CD4-positive, alpha-beta T cell treated with Interleukin-4 for 1 hour (primary cell): ENCODE measurements around the gene SYCN.
A peak's percentile ranks its signal among the peaks of the same experiment; 100 is the strongest.
"Not testable (repeated sequence)": the region's sequence is repeated elsewhere in the genome, so short reads cannot be mapped to it uniquely, and the experiment has no call there.

ENCODE experiments used
- DNase-seq, 2 donors: peaks; one replicate each; pipeline ENCODE4 v3.0.0-alpha.2; 2020 to 2022

Gene SYCN, protein sequence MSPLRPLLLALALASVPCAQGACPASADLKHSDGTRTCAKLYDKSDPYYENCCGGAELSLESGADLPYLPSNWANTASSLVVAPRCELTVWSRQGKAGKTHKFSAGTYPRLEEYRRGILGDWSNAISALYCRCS

DNA sequence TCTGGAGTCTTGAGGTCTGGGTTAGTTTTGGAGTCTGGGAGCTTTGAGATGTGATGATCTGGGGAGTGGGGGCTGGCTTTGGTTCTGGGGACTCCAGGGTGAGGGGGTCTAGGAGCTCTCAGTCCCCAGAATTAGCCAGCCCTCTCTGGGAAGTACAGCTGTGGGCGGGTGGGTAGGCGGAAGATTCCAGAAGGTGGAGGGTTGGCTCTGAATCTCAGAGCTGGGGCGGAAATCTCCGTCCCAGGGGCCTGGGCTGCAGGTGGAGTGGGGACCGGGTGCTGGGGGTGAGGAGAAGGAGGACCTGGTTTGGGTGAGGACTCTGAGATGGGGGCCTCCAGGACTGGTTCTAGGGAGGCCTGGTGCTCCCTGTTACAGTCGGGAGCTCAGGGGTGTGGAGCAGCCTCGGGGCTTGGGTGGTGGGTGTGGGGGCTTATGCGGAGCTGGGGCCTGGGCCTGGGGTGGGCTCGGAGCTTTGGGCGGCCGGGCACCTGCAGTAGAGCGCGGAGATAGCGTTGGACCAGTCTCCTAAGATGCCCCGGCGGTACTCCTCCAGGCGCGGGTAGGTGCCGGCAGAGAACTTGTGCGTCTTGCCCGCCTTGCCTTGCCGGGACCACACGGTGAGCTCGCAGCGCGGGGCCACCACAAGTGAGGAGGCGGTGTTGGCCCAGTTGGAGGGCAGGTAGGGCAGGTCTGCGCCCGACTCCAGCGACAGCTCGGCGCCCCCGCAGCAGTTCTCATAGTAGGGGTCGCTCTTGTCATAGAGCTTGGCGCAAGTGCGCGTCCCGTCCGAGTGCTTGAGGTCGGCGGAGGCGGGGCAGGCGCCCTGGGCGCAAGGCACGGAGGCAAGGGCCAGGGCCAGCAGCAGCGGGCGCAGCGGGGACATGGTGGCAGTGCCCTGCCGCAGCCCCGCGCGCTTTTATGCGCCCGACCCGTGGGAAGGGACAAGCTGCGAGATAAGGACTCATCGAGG lies at the start of gene SYCN:
SYCN (minus strand) TSS at position 892 of the 970 bp plus-strand sequence; CDS start at position 883, 9 bp downstream.
- no peak for DNase-seq

DNA sequence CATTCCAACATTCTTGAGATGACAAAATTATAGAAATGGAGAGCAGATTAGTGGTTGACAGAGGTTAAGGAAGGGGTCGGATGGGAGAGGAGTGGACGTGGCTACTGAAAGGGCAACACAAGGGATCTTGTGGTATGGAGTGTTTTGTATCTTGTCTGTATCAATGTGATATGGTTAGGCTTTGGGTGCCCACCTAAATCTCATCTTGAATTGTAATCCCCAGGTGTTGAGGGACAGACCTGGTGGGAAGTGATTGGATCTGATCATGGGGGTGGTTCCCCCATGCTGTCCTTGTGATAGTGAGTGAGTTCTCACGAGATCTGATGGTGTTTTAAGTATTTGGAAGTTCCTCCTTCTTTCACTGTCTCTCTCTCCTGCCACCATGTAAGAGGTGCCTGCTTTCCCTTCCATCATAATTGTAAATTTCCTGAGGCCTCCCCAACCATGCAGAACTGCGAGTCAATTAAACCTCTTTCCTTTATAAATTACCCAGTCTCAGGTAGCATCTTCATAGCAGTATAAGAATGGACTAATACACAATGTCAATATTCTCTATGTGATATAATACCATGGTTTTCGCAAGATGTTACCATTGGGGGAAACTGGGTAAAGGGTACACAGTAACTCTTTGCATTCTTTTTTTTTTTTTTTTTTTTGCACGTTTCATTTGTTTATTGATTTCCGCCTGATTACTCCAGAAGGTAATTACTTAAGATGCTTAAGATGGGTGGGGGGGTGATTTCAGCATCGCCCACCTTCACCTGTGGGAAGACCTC lies 49.5 kb upstream of the SYCN start:
- DNase-seq, result no peak

DNA sequence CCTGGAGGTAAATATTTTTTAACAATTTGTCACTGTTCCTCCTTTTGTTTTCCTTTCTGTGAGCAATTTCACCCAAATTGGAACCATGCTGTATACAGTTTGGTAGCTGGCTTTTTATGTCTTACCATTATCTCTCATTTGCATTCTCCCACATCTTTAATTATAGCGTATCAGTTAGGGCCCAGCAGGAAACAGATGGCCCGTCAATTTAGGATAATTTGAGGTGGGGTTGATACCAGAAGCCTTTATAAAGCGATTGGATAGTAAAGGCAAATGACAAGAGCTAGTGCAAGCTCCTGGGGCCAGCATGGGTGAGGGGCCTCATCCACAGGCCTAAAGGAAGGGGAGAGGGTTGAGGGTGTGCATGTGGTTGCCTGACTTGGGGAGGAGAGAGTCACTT lies 48.4 kb upstream of the SYCN start:
- DNase-seq, result no peak

DNA sequence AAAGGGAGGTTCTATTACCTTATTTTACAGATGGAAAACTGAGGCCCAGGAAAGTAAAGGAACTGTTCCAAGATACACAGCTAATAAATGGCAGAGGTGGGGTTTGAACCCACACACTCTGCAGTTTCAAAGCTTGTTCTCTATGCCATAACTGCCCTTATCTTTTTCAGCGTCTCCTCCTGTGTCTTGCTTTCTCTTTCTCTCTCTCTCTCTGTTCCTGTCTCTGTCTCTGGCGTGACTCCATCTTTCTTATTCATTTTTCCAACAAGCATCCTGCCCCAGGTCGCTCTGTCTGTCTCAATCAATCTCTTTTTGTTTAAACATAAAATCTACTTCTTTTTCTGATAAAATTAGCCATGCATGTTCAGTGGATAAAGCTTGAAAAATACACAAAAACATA lies 47.8 kb upstream of the SYCN start:
- DNase-seq, result no peak

DNA sequence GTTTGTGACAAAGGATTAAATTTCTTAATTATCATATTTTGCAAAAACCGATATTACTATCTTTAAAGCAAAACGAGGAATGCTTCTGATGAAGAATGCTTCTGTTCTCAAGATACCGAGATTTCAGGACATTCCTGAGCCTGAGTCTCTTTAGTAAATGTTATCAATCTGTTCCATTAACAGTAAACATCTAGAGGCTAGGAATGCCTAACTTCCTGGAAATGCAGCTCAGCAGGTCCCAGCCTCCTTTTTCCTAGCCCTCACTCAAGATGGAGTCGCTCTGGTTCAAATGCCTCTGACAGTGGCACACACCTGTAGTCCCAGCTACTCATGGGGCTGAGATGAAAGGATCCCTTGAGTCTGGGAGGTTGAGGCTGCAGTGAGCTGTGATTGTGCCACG lies 47.0 kb upstream of the SYCN start:
- no peak for DNase-seq

DNA sequence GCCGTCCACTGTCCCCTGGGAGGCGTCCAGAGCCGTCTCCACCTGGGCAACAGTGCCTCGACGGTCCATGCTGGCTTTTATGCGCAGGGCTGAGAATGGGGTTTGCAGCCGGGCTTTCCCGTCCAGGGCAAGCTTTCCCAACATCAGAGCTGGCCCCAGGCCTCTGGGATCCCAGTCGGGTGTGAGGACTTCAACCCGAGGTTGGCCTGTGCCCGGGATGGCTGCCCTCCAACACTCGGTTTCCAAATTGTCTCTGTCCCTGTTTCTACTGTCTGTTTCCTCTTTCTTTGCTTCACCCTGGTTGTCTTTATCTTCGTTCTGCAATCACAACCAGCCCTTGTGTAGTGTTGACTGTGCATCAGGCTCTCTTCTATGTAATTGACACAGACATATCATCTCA lies 44.7 kb upstream of the SYCN start, which contains the start of gene IFNL4:
IFNL4 (minus strand) TSS at position 51 of the 400 bp plus-strand sequence.
- DNase-seq, result no peak

DNA sequence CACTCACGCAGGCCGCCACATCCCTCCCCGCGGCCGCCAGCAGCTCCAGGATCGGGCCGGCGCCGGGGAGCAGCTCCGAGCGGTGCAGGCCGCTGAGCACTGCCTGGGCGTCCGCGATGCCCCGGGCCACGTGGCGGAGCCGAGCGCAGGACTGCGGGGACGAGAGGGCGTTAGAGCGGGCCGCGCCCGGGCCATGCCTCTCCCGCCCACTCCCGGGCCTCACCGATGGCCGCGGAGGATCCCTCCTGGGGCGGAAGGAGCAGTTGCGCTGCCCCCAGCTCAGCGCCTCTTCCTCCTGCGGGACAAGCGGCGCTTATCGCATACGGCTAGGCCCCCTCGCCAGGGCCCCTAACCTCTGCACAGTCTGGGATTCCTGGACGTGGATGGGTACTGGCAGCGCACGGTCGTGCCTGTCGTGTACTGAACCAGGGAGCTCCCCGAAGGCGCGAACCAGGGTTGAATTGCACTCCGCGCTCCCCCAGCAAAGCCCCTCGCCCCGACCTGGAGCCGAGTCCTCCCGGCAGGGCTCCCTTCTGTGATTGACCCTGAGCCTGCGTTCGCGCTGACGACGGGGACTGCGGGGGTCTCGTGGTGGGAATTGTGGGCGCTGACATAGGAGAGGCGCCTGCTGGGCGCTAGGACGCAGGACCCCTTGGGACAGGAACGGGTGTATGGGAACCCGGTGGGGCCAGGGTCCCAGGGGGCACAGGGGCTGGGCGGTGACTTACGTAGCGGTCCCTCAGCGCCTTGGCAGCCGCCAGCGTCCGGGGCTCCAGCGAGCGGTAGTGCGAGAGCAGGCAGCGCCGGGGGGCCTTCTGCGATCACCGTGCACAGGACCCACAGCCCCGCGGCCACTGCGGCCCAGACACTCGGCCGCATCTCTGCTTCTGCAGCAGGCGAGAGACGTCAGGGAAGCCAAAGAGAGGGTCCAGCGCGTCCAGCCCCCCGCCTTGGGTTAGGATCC lies 43.9 kb upstream of the SYCN start:
- no peak for DNase-seq

DNA sequence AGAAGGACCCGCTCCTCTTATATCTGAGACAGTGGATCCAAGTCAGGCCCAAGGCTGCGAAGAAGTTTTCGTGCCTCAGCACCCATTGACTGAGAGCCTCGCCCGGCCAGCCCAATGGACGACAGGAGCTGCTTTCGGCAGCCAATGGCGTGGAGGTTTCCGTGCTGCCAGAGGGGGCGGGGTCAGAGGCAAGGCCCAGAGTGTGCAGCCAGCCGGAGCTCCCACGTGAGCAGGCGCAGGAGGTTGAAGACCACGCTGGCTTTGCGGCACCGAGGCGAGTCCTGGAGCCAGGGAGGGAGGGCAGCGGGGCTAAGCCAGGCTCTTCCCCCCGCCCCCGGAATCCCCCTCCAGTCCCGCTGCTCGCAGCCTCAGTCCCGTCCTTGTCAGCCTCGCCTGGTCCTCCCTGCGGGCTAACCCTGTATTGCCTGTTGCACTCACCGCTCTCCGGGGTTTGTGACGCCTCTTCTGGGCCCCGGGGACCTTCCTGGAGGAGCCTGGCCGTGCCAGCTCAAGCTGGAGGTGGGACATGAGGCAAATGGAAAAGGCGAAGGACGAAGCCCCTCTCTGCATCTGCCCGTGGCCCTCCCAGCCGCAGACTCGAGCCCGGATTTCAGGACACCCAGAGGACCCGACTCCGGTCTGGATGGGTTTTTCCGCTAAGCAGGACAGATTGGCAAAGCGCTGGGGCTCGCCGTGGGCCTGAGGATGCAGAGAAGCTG lies 43.0 kb upstream of the SYCN start:
- peak; percentile 30 to 57 for DNase-seq

DNA sequence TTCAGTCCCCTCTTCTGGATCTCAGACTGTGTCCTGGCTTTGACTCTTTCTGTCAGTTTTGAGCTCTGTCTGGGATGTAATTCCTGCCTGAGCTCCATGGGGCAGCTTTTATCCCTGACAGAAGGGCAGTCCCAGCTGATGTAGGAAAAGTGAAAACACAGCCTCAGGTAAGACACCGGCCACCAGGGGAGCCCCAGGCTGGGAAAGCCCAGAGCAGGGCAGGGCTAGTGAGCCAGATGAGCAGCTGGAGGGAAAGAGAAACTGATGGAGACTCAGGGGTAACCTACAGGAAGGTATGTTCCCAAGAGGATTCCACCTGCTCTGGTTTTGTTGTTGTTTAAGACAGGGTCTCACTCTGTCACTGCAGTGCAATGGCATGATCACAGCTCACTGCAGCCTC lies 41.1 kb upstream of the SYCN start:
- not testable (repeated sequence) for DNase-seq

DNA sequence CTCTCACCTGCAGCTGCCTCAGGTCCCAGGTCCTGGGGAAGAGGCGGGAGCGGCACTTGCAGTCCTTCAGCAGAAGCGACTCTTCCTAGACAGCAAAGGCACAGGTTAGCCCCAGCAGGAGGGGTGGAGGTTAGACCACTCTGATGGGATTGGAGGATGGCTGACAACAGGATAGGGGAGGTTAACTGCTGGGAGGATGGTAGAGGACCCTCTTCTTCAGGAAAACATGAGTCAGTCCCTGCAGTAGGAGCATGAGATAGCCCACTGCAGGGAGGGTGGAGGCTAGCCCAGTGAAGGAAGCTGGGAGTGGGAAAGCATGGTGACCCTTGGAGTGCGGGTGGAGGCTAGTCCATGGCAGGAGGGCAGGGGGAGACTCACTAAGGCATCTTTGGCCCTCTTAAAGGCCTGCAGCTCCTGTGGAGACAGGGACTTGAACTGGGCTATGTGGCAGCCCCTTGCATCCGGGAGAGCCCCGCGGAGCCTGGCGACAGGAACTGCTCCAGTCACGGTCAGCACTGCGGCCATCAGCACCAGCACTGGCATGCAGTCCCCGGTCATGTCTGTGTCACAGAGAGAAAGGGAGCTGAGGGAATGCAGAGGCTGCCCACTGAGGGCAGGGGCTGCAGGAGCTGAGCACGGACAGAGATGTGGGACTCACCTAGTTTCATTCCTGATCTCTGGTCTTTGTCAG lies 40.5 kb upstream of the SYCN start, which contains the start of gene IFNL3:
IFNL3 (minus strand) TSS at position 597 of the 691 bp plus-strand sequence; CDS start at position 558, 39 bp downstream.
- DNase-seq, result not testable (repeated sequence)

DNA sequence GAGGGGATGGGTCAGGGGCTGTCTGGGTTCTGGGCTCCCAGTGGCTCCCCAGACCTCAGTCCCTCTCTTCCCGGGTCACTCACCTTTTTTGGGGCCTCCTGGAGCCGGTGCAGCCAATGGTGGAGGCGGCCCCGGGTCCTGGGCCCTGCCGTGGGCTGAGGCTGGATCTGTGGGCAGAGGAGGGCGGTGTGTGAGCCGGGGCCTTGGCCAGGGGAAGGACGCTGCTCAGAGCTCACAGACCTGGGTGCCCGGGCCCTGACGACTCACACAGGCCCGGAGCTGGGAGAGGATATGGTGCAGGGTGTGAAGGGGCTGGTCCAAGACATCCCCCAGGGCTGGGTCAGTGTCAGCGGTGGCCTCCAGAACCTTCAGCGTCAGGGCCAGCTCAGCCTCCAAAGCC lies 39.7 kb upstream of the SYCN start:
- not testable (repeated sequence) for DNase-seq

DNA sequence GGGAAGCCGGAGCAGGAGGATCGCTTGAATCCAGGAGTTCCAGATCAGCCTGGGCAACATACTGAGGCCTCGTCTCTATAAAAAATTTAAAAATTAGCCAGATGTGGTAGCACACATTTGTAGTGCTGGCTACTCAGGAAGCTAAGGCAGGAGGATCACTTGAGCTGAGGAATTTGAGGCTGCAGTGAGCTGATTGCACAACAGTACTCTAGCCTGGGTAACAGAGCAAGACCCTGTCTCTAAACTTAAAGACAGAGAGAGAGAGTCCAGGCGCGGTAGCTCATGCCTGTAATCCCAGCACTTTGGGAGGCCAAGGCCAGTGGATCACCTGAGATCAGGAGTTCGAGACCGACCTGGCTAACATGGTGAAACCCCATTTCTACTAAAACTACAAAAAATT lies 36.4 kb upstream of the SYCN start:
- DNase-seq, result no peak

DNA sequence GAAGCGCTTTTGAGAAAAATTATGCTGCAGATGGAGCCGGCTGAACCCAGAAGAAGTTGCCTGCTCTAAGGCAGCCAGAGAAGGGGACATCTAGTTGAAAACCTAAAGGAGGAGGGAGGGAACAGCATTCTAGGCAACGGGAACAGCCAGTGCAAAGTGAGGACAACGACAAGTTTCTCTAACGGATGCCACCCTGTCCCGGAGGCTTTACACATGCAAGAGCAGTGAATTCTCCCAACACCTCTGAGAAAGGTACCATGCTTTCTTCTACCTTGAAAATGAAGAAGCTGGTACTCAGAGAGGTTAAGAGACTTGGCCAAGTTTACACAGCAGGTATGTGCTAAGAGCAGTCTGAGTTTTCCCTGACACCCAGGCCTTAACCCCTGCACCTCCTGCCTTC lies 34.9 kb upstream of the SYCN start:
- no peak for DNase-seq

DNA sequence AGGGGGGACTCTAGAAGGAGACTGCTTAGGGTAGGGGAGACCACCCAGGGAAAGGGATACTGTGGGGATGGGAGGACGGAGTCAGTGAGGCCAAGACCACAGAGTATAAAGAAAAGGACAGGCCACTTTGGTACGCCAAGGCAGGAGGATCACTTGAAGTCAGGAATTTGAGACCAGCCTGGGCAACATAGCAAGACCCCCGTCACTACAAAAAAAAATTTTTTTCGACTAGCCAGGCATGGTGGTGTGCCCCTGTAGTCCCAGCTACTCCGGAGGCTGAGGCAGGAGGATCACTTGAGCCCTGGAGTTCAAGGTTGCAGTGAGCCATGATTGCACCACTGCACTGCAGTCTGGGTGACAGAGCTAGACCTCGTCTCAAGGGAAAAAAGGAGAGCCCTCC lies 34.1 kb upstream of the SYCN start:
- DNase-seq, result no peak

DNA sequence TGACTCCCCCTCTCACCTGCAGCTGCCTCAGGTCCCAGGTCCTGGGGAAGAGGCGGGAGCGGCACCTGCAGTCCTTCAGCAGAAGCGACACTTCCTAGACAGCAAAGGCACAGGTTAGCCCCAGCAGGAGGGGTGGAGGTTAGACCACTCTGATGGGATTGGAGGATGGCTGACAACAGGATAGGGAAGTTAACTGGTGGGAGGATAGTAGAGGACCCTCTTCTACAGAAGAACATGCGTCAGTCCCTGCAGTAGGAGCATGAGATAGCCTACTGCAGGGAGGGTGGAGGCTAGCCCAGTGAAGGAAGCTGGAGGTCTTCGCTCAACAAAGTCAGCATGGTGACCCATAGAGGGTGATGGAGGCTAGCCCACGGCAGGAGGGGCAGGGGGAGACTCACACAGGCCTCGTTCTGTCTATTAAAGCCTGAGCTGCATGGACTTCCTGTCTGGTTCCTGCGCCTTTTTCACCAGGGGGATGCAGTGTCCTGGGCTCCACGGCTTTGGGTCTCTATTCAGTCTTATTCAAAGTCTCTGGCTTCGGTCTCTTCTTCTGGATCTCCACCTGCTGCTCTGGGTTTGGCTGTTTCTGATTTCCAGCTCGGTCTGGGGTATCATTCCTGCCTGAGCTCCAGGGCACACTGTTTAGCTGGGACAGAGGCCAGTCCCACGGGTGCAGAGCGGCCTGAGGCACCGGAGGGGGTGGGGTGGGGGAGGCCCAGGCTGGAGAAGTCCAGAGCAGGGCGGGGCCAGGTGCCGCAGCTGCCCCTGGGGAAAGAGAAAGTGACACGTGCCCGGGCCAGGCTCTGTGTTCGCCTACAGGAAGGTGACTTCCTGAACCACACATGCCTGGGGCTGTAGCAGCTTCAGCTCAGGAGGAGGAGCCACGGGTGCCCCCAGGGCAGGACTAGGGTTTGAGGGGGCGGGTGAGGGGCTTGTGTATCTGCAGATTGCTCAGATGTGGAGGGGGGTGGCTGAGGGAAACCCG lies 33.4 kb upstream of the SYCN start:
- DNase-seq, result peak; percentile 38 to 44

DNA sequence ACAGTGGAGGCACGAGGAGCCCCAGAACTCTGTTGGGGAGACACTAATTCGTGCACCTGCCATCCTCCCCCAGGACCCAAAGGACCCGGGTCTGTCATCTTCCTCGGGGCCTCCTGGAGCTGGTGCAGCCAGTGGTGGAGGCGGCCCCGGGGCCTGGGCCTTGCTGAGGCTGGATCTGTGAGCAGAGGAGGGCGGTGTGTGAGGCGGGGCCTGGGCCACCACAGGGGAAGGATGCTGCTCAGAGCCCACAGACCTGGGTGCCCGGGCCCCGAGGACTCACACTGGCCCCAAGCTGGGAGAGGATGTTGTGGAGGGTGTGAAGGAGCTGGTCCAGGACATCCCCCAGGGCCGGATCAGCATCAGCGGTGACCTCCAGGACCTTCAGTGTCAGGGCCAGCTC lies 32.5 kb upstream of the SYCN start:
- DNase-seq, result peak; percentile 14 to 26

DNA sequence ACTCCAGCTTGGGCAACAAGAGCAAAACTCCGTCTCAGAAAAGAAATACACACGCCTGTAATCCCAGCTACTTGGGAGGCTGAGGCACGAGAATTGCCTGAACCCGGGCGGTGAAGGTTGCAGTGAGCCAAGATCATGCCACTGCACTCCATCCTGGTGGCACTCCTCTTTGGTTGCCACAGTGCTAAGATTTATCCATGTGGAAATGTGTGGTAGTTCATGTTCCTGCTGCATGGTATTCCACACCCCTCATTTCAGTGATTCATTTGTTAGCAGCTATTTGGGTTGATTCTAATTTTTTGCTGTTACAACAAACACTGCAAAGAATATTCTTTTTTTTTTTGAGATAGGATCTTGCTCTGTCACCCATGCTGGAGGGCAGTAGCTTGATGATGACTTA lies 28.6 kb upstream of the SYCN start:
- no peak for DNase-seq

DNA sequence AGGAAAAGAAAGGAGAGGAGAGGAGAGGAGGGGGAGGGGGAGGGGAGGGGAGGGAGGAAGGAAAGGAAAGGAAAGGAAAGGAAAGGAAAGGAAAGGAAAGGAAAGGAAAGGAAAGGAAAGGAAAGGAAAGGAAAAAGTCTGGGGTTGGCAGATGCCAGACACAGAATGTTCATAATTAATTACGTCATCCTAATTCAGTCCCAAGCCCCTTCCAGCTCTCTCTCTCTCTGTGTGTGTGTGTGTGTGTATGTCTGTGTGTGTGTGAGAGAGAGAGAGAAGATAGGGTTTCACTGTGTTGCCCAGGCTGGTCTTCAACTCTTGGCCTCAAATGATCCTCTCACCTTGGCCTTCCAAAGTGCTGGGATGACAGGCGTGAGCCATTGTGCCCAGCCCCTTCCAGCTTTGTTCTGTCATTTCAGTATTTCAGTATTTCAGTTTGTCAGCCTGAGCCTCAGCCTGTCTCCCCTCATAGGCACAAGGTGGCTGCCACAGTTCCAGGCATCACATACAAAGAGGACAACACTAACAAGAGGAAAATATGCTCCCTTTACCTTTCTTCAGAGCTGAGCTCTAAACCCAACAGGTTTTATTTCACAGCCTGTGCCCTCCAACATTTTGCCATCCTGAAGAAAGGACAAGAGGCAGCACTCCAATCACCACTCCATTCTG lies 26.2 kb upstream of the SYCN start:
- DNase-seq, result no peak

DNA sequence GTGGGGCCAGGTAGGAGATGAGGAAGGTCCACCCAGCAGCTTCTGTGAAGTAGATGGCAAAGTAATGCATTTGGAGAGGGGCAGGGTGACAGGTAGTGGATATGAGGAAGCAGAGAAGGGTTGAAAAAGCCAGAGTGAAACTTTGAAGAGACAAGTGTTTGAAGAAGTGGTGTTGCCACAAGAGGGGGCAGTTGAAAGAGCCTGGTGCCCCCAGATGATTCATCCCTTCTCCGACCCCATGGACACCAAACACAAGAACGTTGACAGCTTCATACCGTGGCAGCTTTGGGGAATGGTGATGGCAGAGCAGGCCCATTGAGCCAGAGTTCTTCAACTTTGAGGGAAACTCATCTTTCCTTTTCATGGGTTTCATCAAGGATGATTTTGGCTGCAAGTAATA lies 20.8 kb upstream of the SYCN start:
- DNase-seq, result peak in 1 of 2 donors; percentile 6
